Activated CD4-positive, alpha-beta T cell treated with anti-CD3 and anti-CD28 coated beads, Interleukin-2, Interleukin-4, amounts not matched to agents 100 ng/mL and 50 ng/mL, durations not matched to agents 16 hours and 8 hours (primary cell): ENCODE measurements around the gene KANK3.
"Not testable (repeated sequence)": the region's sequence is repeated elsewhere in the genome, so short reads cannot be mapped to it uniquely, and the experiment has no call there.

Experiments
- DNase-seq: peaks from one replicate; pipeline ENCODE4 v3.0.0-alpha.2; 2020; ENCODE audit warnings: low spot score

Gene KANK3

DNA sequence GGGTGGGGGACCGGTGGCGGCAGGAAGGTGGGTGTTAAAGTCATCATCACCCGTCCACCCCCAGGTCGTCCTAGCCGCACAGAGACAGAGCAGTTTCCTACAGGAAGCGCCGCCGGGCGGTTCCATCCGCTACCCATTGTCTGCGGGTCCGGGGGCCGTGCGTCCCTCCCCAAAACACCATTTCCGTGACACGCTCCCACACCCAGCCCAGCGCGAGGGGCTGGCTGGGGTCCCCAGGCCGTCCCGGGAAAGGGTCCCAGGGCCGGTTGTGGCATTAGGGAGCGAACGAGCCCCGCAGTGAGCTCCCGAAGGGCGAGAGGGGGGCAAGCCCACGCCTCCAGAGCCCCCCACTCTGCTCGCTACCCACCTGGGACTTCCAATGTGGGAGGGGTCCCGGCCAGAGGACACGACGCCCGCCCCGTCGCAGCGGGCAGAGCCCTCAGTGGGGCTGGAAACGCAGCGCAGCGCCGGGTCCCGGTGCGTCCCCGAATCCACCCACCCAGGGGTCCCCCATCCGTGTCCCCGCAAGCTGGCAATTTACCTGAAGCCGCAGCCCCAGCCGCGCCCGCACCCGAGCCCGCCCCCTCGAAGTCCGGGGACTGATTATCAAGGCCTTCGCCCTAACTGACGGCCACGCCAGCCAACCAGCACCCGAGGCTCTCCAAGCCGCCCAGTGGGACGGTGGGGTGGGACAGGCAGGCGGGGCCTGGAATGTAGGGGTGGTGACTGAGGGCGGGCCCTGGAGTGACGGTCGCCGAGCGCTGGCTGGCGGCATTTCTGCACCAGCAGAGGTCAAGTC lies at the start of gene KANK3:
Gene KANK3 (minus strand): TSS at position 579 of the 799 bp plus-strand sequence. CDS start 5,434 bp downstream, outside the sequence.
- DNase-seq = peak; percentile 94

DNA sequence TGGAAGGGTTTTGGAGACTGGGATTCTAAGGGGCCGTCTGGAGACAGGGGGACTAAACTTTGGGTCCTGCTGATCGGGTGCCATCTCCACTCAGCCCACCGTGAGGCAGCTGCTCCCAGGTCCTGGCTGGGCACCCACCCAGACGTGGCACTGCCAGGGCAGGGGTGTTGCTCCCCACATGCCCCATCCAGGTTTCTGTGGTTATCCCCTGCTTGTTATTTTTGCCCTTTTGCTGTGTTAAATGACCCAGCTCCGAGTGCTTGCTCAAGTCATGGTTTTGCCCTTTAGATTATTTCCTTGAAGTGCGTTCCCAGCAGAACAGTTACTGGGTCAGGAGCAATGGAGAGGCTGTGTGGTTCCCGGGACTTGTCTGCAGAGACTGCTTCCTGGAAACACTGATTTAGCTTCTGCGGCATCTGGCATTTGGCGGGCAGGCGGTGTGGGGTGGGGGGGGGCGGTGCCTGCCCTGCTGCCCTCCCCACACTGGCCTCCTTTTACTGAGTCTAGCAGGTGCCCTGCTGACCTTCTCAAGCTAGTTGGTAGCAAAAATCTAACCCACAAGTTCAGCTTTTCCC lies 49.0 kb upstream of the KANK3 start:
- DNase-seq = no peak

DNA sequence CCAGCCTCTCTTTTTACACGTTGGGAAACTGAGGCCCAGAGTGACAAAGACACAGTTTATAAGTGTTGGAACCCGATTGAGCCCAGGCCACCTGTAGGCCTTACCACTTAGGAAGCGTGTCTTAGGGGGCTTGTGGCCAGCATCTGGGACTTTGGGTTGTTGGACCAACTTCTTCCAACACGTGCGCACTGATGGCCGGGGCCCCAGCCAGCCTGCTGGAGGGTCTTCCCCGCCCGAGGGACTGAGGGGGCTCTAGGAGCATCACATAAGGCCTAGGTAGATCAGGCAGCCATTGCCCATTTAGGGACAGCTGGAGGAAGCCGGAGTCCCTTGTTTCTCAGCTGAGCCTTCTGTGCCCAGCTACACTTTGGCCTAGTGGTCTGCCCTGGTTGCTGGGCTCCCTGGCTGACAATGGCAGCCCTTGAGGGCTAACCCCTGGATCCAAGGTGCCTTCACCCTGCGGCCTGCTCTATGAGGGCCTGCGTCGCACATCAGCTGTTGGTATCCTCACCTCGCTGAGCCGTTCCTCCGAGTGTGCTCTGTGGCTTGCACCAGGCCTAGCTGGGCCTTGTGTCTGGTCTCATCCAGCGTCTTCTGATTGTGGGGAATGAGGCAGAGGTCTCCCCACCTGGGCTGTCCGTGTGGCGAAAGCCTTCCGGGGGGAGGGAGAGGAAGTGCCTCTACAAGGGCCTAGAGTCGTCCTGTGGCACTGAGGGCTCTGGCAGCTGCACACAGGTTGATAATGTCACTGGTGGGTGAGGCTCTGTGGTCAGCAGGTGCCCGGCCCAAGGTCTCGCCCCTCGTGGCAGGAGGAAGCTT lies 48.3 kb upstream of the KANK3 start:
- DNase-seq = no peak

DNA sequence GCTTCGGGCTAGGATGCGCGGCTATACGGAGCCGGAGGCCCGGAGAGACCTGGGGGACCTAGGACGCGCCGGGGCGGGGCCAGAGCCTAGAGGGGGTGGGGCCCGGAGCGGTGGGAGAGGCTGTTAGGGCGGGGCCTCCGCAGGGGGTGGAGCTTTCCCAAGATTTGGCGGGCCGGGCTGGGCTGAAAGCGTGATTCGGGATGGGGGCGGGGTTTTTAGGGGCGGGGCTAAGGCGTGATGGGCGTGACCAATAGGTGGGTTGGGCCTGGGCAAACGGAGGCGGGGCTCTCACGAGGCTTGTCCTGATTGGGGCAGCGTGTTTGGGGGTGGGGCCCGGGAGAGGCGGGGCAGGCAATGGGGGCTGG lies 47.5 kb upstream of the KANK3 start:
- peak; percentile 96 for DNase-seq

DNA sequence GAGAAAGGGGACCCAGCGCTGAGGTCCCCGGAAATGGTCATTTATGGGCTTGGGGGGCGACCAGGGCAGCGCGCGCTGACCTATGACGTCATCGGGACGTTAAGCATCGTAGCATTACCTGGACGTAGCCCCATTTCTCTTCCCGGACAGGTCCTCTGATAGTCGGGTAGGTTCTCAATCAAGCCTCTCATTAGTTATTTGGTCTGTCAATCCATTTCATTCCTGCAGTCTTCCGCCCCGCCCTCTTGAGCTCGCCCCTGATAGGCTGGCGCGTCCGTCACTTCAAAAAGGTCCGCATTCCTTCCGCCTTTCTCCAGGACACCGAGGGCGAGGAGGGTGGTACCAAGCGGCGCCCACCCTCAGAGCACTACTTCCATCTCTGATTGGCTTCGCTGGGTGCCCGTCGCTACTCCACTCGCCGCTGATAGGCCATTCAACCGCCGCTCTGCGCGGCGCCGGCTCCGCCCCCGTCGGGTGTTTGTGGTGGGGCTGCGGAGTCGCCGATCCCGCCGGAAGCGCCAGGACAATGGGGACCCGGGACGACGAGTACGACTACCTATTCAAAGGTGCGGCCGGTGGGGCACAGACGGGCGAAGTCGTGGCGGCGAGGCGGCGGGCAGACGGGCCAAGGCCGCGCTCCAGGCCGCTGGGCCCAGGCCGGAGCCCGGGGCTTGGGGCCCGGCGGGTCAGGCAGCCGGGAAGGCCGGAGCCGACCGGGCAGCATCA lies 47.0 kb upstream of the KANK3 start, which contains the start of gene RAB11B:
Gene RAB11B (plus strand): TSS at position 470 of the 726 bp plus-strand sequence. CDS start 57 bp downstream, at position 527.
- DNase-seq = peak; percentile 100

DNA sequence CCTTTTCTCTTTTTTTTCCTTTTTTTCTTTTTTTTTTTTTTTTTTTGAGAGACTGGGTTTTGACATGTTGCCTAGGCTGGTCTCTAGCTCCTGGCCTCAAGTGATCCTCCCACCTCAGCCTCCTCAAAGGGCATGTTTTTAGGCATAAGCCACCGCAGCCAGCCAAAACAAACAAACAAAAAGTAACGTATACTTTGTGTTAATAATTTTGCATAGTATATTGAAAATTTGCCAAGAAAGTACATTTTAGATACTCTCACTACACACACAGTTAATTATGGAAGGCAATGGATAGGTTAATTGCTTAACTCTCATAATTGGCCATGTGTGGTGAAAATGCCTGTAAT lies 45.5 kb upstream of the KANK3 start:
- DNase-seq = no peak

DNA sequence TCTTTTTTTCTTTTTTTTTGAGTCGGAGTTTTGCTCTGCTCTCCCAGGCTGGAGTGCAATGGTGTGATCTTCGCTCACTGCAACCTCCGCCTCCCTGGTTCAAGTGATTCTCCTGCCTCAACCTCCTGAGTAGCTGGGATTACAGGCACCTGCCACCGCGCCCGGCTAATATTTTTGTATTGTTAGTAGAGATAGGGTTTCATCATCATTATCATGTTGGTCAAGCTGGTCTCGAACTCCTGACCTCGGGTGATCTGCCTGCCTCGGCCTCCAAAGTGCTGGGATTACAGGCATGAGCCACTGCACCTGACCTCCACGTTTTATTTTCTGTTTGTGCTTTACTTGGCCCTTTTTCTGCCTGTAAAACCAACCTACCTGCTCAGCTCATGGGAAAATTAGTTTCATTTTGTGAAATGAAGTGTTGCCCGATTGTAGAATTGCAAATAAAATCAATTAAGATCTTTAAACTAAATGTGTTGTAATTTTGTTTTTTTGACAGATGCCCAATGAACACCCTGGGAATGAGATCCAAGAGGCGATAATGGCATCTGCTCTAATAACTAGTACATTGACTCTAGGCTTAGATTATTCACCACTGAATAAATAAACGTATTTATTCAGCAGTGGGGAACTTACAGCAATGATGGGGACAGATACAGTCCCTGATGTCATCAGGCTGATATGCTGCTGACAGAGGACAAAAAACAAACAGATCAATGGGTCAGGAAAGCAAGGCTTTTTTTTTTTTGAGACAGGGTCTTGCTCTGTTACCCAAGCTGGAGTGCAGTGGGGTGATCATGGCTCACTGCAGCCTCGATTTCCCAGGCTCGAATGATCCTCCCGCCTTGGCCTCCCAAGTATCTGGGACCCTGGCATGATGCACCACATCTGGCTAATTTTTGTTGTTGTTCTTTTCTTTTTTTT lies 44.9 kb upstream of the KANK3 start:
- no peak for DNase-seq

DNA sequence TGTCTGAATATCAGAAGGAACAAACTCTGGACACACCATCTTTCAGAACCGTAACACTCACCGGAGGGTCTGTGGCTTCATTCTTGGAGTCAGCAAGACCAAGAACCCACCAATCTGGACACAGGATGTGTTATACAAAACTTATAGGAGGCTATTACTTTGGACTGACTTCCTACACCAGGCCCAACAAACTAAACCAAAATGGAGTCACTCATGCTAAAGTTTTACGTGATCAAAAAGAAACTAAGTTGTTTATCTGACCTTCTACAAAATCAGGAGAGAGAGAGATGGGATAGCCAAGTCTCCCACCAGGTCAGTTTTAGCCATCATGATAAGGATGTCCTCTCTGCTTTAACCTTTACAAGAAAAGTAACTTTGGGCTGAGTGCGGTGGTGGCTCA lies 43.9 kb upstream of the KANK3 start:
- no peak for DNase-seq

DNA sequence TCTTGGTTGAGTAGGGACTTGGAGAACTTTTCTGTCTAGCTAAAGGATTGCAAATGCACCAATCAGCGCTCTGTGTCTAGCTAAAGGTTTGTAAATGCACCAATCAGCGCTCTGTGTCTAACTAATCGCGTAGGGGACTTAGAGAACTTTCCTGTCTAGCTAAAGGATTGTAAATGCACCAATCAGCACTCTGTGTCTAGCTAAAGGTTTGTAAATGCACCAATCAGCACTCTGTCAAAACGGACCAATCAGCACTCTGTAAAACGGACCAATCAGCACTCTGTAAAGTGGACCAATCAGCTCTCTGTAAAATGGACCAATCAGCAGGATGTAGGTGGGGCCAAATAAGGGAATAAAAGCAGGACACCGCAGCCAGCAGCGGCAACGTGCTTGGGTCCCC lies 43.4 kb upstream of the KANK3 start:
- DNase-seq = not testable (repeated sequence)

DNA sequence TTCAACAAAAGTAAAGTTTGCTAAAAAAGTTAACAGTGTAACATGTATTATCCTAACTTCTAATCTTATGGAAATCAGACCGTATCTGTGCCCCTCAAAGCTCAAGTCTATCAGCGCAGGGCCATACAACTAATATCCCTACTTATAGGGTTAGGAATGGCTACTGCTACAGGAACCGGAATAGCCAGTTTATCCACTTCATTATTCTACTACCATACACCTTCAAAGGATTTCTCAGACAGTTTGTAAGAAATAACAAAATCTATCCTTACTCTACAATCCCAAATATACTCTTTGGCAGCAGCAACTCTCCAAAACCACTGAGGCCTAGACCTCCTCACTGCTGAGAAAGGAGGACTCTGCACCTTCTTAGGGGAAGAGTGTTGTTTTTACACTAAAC lies 42.5 kb upstream of the KANK3 start:
- not testable (repeated sequence) for DNase-seq

DNA sequence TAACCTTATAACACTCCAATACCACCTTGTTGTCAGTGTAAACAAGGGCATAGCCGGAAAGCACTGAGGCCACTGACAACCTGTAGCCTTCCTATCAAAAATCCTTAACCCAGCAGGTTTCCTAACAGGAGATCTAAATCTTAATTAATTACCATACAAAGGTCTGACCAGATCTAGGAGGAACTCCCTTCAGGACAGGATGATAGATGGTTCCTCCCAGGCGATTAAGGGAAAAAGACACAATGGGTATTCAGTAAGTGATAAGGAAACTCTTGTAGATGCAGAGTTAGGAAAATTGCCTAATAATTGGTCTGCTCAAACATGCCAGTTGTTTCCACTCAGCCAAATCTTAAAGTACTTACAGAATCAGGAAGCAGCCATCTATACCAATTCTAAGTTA lies 42.0 kb upstream of the KANK3 start:
- not testable (repeated sequence) for DNase-seq

DNA sequence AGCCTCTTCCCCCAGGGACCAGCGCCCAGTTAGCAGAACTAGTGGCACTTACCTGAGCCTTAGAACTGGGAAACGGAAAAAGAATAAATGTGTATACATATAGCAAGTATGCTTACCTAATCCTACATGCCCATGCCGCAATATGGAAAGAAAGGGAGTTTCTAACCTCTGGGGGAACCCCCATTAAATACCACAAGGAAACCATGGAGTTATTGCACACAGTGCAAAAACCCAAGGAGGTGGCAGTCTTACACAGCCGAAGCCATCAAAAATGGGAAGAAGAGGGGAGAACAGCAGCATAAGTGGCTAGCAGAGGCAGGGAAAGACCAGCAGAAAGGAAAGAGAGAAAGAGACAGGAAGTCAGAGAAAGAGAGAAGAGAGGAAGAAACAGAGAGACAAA lies 41.5 kb upstream of the KANK3 start:
- not testable (repeated sequence) for DNase-seq

DNA sequence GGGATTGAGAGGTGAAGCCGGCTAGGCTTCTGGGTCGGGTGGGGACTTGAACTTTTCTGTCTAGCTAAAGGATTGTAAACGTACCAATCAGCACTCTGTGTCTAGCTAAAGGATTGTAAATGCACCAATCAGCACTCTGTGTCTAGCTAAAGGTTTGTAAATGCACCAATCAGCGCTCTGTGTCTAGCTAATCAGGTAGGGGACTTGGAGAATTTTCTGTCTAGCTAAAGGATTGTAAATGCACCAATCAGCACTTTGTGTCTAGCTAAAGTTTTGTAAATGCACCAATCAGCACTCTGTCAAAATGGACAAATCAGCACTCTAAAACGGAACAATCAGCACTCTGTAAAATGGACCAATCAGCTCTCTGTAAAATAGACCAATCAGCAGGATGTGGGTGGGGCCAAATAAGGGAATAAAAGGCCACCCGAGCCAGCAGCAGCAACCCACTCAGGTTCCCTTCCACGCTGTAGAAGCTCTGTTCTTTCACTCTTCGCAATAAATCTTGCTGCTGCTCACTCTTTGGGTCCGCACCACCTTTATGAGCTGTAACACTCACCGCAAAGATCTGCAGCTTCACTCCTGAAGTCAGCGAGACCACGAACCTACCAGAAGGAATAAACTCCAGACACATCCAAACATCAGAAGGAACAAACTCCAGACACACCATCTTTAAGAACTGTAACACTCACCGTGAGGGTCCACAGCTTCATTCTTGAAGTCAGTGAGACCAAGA lies 36.3 kb upstream of the KANK3 start:
- DNase-seq = not testable (repeated sequence)

DNA sequence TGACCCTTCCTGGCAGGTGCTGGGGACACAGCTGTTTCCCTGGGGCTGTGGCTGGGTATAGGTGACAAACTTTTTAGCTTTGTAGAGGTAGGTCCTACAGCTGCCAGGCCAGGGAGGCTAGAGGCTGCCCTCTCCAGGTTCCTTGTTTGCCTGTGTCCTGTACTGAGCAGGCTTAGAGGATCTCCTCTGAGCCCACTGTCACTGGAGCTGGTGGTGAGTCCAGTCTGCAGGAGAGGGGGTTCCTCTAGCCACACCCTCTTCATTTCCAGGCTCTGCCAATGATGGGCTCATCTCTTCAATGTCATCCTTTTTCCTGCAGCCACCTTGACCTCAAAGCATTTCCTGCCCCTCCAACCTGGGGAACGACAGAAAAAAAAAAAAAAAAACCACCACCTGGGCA lies 34.5 kb upstream of the KANK3 start:
- no peak for DNase-seq

DNA sequence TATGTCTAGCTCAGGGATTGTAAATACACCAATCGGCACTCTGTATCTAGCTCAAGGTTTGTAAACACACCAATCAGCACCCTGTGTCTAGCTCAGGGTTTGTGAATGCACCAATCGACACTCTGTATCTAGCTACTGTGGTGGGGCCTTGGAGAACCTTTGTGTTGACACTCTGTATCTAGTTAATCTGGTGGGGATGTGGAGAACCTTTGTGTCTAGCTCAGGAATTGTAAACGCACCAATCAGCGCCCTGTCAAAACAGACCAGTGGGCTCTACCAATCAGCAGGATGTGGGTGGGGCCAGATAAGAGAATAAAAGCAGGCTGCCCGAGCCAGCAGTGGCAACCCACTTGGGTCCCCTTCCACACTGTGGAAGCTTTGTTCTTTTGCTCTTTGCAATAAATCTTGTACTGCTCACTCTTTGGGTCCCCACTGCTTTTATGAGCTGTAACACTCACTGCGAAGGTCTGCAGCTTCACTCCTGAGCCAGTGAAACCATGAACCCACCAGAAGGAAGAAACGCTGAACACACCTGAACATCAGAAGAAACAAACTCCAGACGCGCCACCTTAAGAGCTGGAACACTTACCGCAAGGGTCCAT lies 33.4 kb upstream of the KANK3 start:
- DNase-seq = not testable (repeated sequence)

DNA sequence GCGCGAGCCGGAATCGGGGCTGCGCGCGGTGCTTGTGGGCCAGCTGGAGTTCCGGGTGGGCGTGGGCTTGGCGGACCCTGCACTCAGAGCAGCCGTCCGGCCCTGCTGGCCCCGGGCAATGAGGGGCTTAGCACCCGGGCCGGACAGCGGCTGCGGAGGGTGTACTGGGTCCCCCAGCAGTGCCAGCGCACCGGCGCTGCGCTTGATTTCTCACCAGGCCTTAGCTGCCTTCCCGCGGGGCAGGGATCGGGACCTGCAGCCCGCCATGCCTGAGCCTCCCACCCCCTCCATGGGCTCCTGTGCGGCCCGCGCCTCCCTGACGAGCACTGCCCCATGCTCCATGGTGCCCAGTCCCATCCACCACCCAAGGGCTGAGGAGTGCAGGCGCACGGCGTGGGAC lies 32.7 kb upstream of the KANK3 start:
- DNase-seq = not testable (repeated sequence)

DNA sequence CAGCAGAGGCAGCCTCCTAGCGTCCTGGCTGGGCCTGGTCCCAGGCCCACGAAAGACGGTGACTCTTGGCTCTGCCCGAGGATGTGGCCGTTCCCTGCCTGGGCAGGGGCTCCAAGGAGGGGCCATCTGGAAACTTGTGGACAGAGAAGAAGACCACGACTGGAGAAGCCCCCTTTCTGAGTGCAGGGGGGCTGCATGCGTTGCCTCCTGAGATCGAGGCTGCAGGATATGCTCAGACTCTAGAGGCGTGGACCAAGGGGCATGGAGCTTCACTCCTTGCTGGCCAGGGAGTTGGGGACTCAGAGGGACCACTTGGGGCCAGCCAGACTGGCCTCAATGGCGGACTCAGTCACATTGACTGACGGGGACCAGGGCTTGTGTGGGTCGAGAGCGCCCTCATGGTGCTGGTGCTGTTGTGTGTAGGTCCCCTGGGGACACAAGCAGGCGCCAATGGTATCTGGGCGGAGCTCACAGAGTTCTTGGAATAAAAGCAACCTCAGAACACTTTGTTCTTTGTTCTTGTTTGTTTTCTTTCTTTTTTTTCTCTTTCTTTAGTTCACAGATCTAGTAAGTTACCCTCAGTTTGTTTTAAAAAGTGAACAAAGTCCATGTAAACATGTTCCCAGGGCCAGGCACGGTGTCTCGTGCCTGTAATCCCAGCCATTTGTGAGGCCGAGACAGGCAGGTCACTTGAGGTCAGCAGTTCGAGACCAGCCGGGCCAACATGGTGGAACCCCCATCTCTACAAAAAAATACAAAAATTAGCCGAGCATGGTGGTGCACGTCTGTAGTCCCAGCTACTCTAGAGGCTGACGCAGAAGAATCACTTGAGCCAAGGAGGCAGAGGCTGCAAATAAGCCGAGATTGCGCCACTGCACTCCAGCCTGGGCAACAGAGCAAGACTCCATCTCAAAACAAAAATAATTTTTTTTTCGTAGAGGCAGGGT lies 31.1 kb upstream of the KANK3 start:
- DNase-seq = no peak

DNA sequence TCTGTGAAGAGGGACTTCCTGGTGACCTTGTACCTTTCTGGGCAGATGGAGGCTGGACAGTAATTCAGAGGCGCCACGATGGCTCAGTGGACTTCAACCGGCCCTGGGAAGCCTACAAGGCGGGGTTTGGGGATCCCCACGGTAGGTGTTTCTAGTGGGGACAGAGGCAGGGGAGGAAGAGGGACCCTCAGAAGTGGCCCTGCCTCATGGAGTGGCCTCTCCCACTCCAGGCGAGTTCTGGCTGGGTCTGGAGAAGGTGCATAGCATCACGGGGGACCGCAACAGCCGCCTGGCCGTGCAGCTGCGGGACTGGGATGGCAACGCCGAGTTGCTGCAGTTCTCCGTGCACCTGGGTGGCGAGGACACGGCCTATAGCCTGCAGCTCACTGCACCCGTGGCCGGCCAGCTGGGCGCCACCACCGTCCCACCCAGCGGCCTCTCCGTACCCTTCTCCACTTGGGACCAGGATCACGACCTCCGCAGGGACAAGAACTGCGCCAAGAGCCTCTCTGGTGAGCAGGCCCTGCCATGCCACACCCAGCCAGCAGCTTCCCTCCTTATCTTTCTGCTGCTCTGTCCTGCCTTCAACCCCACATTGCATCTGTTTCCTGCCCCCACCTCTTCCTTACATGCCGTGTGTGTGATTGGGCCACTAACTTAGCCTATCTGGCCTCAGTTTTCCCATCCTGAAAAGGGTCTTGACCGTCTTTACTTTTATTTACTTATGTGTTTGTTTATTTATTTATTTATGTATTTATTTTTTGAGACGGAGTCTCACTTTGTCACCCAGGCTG lies 28.1 kb upstream of the KANK3 start:
- DNase-seq = no peak
